ENCODE measurements around the gene SEMA4D.

DNA sequence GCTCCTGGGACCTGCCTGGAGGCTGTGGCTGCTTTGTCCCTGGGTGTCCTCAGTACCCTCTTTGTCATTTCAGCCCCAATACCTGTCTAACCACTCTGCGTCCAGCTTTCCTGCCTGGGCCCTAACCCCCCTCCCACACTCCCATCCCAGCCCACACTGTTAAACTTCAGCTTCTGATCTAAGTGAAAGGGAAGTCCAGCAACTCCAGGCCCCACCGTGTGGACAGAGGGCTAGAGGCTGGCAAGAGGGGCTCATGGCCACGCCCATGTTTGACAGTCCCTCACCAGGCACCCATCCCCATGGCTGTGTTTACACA lies 56.3 kb downstream of the SEMA4D start:
- no peak for TF ChIP-seq POLR2A (IDR thresholded peaks at IDR 0.05)
- TF ChIP-seq, protein P1, sequence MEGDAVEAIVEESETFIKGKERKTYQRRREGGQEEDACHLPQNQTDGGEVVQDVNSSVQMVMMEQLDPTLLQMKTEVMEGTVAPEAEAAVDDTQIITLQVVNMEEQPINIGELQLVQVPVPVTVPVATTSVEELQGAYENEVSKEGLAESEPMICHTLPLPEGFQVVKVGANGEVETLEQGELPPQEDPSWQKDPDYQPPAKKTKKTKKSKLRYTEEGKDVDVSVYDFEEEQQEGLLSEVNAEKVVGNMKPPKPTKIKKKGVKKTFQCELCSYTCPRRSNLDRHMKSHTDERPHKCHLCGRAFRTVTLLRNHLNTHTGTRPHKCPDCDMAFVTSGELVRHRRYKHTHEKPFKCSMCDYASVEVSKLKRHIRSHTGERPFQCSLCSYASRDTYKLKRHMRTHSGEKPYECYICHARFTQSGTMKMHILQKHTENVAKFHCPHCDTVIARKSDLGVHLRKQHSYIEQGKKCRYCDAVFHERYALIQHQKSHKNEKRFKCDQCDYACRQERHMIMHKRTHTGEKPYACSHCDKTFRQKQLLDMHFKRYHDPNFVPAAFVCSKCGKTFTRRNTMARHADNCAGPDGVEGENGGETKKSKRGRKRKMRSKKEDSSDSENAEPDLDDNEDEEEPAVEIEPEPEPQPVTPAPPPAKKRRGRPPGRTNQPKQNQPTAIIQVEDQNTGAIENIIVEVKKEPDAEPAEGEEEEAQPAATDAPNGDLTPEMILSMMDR (IDR thresholded peaks at IDR 0.05 in 4 of 5, conservative IDR thresholded peaks at IDR 0.05 in 1 of 5) = no peak

Measured in gastrocnemius medialis (tissue), 4 donors.